Stimulated activated CD8-positive, alpha-beta memory T cell treated with anti-CD3 and anti-CD28 coated beads, Interleukin-15, amount 100 ng/mL, for 24 hours (primary cell): Measurements from ENCODE around the gene CDYL2.

Source experiments
- DNase-seq: peaks from one replicate; pipeline ENCODE4 v3.0.0-alpha.2; 2020; ENCODE audit warnings: low read depth

The CDYL2 gene

GRCh38 chr16:80704751-80705505 lies 99.5 kb downstream of the CDYL2 start:
- no peak for DNase-seq

GRCh38 chr16:80703131-80704071 lies 101.0 kb downstream of the CDYL2 start:
- no peak for DNase-seq

GRCh38 chr16:80702696-80703095 lies 101.7 kb downstream of the CDYL2 start:
- no peak for DNase-seq

- no peak for DNase-seq
Measured at GRCh38 chr16:80700558-80700957, 103.8 kb downstream of the CDYL2 start.

GRCh38 chr16:80695020-80695419 lies 109.4 kb downstream of the CDYL2 start:
- no peak for DNase-seq

GRCh38 chr16:80693553-80693952 lies 110.8 kb downstream of the CDYL2 start:
- no peak for DNase-seq

- DNase-seq: no peak
Measured at GRCh38 chr16:80692270-80692669, 112.1 kb downstream of the CDYL2 start.

- DNase-seq: no peak
Measured at GRCh38 chr16:80691111-80691741, 113.2 kb downstream of the CDYL2 start.

- no peak for DNase-seq
Measured at GRCh38 chr16:80689487-80689886, 114.9 kb downstream of the CDYL2 start.

- DNase-seq: no peak
Measured at GRCh38 chr16:80687606-80688005, 116.8 kb downstream of the CDYL2 start.

GRCh38 chr16:80684906-80685305 lies 119.5 kb downstream of the CDYL2 start:
- no peak for DNase-seq

- DNase-seq: no peak
Measured at GRCh38 chr16:80684136-80684765, 120.1 kb downstream of the CDYL2 start.

GRCh38 chr16:80683646-80684045 lies 120.8 kb downstream of the CDYL2 start:
- DNase-seq: no peak

GRCh38 chr16:80682421-80683070 lies 121.9 kb downstream of the CDYL2 start:
- DNase-seq: no peak

- no peak for DNase-seq
Measured at GRCh38 chr16:80681436-80681835, 123.0 kb downstream of the CDYL2 start.

- no peak for DNase-seq
Measured at GRCh38 chr16:80680839-80681238, 123.6 kb downstream of the CDYL2 start.

GRCh38 chr16:80680046-80680445 lies 124.4 kb downstream of the CDYL2 start:
- DNase-seq: no peak

- no peak for DNase-seq
Measured at GRCh38 chr16:80674884-80675283, 129.5 kb downstream of the CDYL2 start.

GRCh38 chr16:80672379-80672778 lies 132.0 kb downstream of the CDYL2 start:
- DNase-seq: no peak

GRCh38 chr16:80671281-80671849 lies 133.0 kb downstream of the CDYL2 start:
- no peak for DNase-seq

- no peak for DNase-seq
Measured at GRCh38 chr16:80670170-80670865, 134.1 kb downstream of the CDYL2 start.
